Measurements from ENCODE around the gene NRXN3. TPM values are rescaled to one million over a fixed set of nuclear protein-coding genes. Genes with fewer than 3 reads are reported as not detected.

NRXN3 gene
- total and polyA plus RNA-seq, 2 of the 13 experiments (the other 11 are each of a cell fraction or from before 2014, with no cell fraction given): 0.03 TPM; not detected in 1

GRCh38 chr14:79074510-79074909, 904.3 kb downstream of the NRXN3 start (continued):
- TF ChIP-seq HINFP (CRISPR knock-in tag; IDR thresholded peaks at IDR 0.05; ENCODE audit: low read depth) (no peak), ZNF598 (CRISPR knock-in tag; IDR thresholded peaks at IDR 0.05; ENCODE audit: borderline replicate concordance) (no peak), THYN1 (CRISPR knock-in tag; IDR thresholded peaks at IDR 0.05; ENCODE audit: borderline replicate concordance, low read depth) (no peak), SNRNP70 (IDR thresholded peaks at IDR 0.05; ENCODE audit: low read depth, low read length) (no peak), SOX5 (CRISPR knock-in tag; IDR thresholded peaks at IDR 0.05; ENCODE audit: borderline replicate concordance) (no peak), ZNF180 (CRISPR knock-in tag; IDR thresholded peaks at IDR 0.05; ENCODE audit: borderline replicate concordance, low read depth) (no peak)

- Histone ChIP-seq H3K4me2 (ENCODE audit: low read depth, low read length) (no peak overlapping the region), H4K20me1 (ENCODE audit: insufficient read depth, low read length) (no peaks in the 10 kb centered on the region), H3K79me2 (ENCODE audit: insufficient read depth, low read length) (no peaks in the 10 kb centered on the region), H3K4me1 (ENCODE audit: insufficient read depth, low read length) (no peaks in the 10 kb centered on the region), H3K27ac (ENCODE audit: extremely low read length, insufficient read depth, low read length) (no peak overlapping the region), H3K36me3 (replicated peaks in 1 of 2; ENCODE audit: control insufficient read depth in 1 of 2, insufficient read depth in 2 of 2, low read length in 2 of 2) (no peaks in the 10 kb centered on the region), H2AFZ (ENCODE audit: low read length) (no peak overlapping the region), H3K9ac (ENCODE audit: insufficient read depth, low read depth, low read length) (no peak overlapping the region), H3K4me3 (replicated peaks in 1 of 3; ENCODE audit: insufficient read depth in 1 of 3, low read depth in 2 of 3, low read length in 3 of 3) (no peak overlapping the region), H3K27me3 (ENCODE audit: control insufficient read depth in 1 of 2, insufficient read depth in 2 of 2, low read length in 2 of 2) (no peaks in the 10 kb centered on the region; a peak in 1 of 5 replicates), H3K9me3 (ENCODE audit: low read length) (peaks cover 36% of the 10 kb centered on the region)
- ATAC-seq: no peak
- no peak for FAIRE-seq
- intact Hi-C loops (cut with micrococcal nuclease; ENCODE audit: unreplicated experiment): no loop called here
- no TSS peak for BruUV-seq (replicated peaks)
- POLR2A ChIA-PET: no interaction called here
- CTCF ChIA-PET (ENCODE audit: low intra/inter-chr PET ratio, low total read pairs): no interaction called here
- no peak for DNase-seq (ENCODE audit: low spot score)
- in situ Hi-C loops (cut with HindIII; ENCODE audit: extremely low pct_ligation_motif_present, low pct_unique_long_range_greater_than_20kb): no loop called here
- no peak for TF ChIP-seq ZNF282 (IDR thresholded peaks at IDR 0.05; ENCODE audit: partially characterized antibody)
- no peak for TF ChIP-seq ZNF646 (CRISPR knock-in tag; IDR thresholded peaks at IDR 0.05)
- TF ChIP-seq ZBED4 (CRISPR knock-in tag; IDR thresholded peaks at IDR 0.05; ENCODE audit: borderline replicate concordance): no peak
- TF ChIP-seq XRCC5 (optimal IDR thresholded peaks at IDR 0.05; ENCODE audit: low read length): no peak
- TF ChIP-seq ZNF550 (CRISPR knock-in tag; IDR thresholded peaks at IDR 0.05; ENCODE audit: borderline replicate concordance): no peak
- no peak for TF ChIP-seq PPARG (CRISPR knock-in tag; conservative IDR thresholded peaks at IDR 0.05)
Observed at GRCh38 chr14:79076428-79076827, 906.3 kb downstream of the NRXN3 start.

All from HepG2 (cell line).